ENCODE measurements around the gene ZGPAT. TPM values are rescaled to one million over a fixed set of nuclear protein-coding genes. Genes with fewer than 3 reads are reported as not detected.
A peak's percentile ranks its signal among the peaks of the same experiment; 100 is the strongest.

Gene ZGPAT
- total RNA-seq, 1 experiment from 2014 or later: 48.4 TPM

DNA sequence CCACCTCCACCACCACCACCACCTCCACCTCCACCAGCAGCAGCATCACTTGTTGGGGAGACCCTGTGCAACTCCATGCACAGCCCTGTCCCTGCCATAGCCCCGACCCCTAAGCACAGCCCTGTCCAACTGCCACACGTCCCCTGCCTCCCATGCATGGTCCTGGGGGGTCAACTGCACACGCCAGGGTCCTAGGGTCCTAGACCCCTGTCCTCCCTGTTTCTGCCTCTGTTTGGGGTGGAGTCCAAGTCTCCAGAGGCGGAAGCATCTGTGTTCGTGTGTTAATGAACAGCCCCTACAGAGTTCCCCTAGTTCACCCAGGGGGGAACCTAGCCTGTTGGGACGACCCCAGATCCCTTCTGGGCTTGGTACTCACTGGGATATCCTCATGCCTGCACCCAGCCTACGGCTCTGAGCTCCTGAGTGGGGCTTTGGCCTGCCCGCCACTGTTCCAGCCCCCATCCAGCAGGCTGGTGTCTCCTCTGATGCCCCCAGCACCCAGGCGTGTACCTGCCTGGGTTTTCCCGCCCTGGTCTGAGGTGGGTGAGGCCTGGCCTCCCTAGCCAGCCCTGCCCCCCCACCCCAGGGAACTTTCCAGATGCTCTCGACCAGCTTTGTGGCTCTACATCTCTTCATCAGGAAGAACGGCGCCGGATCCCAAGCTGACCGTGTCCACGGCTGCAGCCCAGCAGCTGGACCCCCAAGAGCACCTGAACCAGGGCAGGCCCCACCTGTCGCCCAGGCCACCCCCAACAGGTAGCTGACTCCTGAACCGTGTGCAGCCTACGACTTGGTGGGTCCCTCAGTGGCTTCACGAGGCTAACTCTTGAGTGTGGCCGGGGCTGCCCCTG is 13.9 kb upstream of the ZGPAT start:
- no peaks in the 10 kb centered on the region for H3K9me3 Mint-ChIP-seq (ENCODE audit: low read depth, unreplicated experiment)
- peaks cover 30% of the 10 kb centered on the region for H3K4me1 Mint-ChIP-seq (ENCODE audit: low read depth, unreplicated experiment)
- no peaks in the 10 kb centered on the region for H3K27me3 Mint-ChIP-seq (ENCODE audit: unreplicated experiment)
- peaks cover 96% of the 10 kb centered on the region for H3K36me3 Mint-ChIP-seq (ENCODE audit: insufficient read depth, unreplicated experiment)
- DNase-seq: no peak
- H3K4me3 Mint-ChIP-seq (ENCODE audit: low read depth, unreplicated experiment): peak overlapping the region; percentile 41
- TF ChIP-seq, protein P1, sequence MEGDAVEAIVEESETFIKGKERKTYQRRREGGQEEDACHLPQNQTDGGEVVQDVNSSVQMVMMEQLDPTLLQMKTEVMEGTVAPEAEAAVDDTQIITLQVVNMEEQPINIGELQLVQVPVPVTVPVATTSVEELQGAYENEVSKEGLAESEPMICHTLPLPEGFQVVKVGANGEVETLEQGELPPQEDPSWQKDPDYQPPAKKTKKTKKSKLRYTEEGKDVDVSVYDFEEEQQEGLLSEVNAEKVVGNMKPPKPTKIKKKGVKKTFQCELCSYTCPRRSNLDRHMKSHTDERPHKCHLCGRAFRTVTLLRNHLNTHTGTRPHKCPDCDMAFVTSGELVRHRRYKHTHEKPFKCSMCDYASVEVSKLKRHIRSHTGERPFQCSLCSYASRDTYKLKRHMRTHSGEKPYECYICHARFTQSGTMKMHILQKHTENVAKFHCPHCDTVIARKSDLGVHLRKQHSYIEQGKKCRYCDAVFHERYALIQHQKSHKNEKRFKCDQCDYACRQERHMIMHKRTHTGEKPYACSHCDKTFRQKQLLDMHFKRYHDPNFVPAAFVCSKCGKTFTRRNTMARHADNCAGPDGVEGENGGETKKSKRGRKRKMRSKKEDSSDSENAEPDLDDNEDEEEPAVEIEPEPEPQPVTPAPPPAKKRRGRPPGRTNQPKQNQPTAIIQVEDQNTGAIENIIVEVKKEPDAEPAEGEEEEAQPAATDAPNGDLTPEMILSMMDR (IDR thresholded peaks at IDR 0.05; ENCODE audit: unreplicated experiment): no peak
- H3K27ac Mint-ChIP-seq (ENCODE audit: unreplicated experiment): peak overlapping the region; percentile 91
- intact Hi-C loops (cut with micrococcal nuclease; ENCODE audit: unreplicated experiment): no loop called here
- no TSS peak for BruUV-seq (replicated peaks)
- CTCF ChIA-PET: no interaction called here

DNA sequence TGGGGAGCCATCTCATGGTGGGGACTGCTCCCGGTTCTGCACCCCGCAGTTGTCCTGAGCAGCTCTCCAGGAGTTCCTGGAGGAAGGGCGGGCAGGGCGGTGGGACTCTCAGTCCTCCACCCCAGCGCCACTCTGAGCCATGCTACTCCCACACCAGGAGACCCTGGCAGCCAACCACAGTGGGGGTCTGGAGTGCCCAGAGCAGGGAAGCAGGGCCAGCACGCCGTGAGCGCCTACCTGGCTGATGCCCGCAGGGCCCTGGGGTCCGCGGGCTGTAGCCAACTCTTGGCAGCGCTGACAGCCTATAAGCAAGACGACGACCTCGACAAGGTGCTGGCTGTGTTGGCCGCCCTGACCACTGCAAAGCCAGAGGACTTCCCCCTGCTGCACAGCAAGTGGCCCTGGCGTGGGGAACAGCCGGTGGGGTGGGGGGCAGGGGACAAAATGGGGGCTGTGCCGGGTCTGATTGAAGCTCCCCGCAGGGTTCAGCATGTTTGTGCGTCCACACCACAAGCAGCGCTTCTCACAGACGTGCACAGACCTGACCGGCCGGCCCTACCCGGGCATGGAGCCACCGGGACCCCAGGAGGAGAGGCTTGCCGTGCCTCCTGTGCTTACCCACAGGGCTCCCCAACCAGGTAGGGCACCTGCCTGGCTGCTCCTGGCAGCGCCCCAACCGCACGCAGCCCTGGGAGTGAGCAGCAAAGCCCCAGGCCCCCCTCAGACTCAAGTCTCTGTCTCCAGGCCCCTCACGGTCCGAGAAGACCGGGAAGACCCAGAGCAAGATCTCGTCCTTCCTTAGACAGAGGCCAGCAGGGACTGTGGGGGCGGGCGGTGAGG is 13.0 kb upstream of the ZGPAT start:
- TF ChIP-seq, protein P1 (IDR thresholded peaks at IDR 0.05; ENCODE audit: unreplicated experiment): no peak
- H3K36me3 Mint-ChIP-seq (ENCODE audit: insufficient read depth, unreplicated experiment): peaks cover 96% of the 10 kb centered on the region
- peaks cover 38% of the 10 kb centered on the region for H3K4me1 Mint-ChIP-seq (ENCODE audit: low read depth, unreplicated experiment)
- peak overlapping the region; percentile 91 for H3K27ac Mint-ChIP-seq (ENCODE audit: unreplicated experiment)
- no peak overlapping the region for H3K4me3 Mint-ChIP-seq (ENCODE audit: low read depth, unreplicated experiment)
- DNase-seq: no peak
- no peaks in the 10 kb centered on the region for H3K9me3 Mint-ChIP-seq (ENCODE audit: low read depth, unreplicated experiment)
- no TSS peak for BruUV-seq (replicated peaks)
- intact Hi-C loops (cut with micrococcal nuclease; ENCODE audit: unreplicated experiment): no loop called here
- H3K27me3 Mint-ChIP-seq (ENCODE audit: unreplicated experiment): no peaks in the 10 kb centered on the region
- CTCF ChIA-PET: no interaction called here

DNA sequence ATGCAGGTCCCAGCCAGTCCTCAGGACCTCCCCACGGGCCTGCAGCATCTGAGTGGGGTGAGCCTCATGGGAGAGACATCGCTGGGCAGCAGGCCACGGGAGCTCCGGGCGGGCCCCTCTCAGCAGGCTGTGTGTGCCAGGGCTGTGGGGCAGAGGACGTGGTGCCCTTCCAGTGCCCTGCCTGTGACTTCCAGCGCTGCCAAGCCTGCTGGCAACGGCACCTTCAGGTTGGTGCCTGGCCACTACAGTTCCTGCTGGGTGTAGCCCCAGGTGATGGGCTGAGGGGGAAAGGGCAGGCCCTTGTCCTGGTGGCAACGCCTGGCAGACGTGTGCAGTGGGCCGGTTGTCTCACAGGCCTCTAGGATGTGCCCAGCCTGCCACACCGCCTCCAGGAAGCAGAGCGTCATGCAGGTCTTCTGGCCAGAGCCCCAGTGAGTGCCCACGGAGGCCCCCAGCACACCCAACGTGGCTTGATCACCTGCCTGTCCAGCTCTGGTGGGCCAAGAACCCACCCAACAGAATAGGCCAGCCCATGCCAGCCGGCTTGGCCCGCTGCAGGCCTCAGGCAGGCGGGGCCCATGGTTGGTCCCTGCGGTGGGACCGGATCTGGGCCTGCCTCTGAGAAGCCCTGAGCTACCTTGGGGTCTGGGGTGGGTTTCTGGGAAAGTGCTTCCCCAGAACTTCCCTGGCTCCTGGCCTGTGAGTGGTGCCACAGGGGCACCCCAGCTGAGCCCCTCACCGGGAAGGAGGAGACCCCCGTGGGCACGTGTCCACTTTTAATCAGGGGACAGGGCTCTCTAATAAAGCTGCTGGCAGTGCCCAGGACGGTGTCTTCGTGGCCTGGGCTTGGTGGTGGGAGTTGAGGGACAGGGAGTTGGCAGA is 12.2 kb upstream of the ZGPAT start:
- DNase-seq: no peak
- no peak overlapping the region for H3K4me3 Mint-ChIP-seq (ENCODE audit: low read depth, unreplicated experiment)
- H3K36me3 Mint-ChIP-seq (ENCODE audit: insufficient read depth, unreplicated experiment): peaks cover 96% of the 10 kb centered on the region
- H3K4me1 Mint-ChIP-seq (ENCODE audit: low read depth, unreplicated experiment): peaks cover 44% of the 10 kb centered on the region
- TF ChIP-seq, protein P1 (IDR thresholded peaks at IDR 0.05; ENCODE audit: unreplicated experiment): no peak
- CTCF ChIA-PET: no interaction called here
- H3K9me3 Mint-ChIP-seq (ENCODE audit: low read depth, unreplicated experiment): no peaks in the 10 kb centered on the region
- no peaks in the 10 kb centered on the region for H3K27me3 Mint-ChIP-seq (ENCODE audit: unreplicated experiment)
- intact Hi-C loops (cut with micrococcal nuclease; ENCODE audit: unreplicated experiment): no loop called here
- H3K27ac Mint-ChIP-seq (ENCODE audit: unreplicated experiment): peak overlapping the region; percentile 63
- no TSS peak for BruUV-seq (replicated peaks)

DNA sequence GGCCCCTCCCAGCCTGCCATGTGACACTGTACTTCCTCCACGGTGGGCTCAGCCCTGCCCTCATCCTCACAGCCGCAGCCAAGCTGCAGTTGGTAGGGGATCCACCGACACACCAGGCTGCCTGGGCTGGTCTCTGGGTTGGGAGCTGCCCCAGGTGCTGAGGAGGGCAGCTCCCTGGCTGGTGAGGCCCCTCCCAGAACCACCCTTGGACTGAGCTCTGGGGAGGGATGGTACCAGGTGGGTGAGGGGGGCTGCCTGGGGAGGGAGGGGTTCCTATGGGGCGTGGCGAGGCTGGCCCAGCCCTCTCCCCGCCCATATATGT is 11.6 kb upstream of the ZGPAT start:
- H3K27ac Mint-ChIP-seq (ENCODE audit: unreplicated experiment): peak overlapping the region; percentile 63
- TF ChIP-seq, protein P1 (IDR thresholded peaks at IDR 0.05; ENCODE audit: unreplicated experiment): no peak

More for the DNA sequence above, 11.6 kb upstream of the ZGPAT start:
- peaks cover 40% of the 10 kb centered on the region for H3K4me1 Mint-ChIP-seq (ENCODE audit: low read depth, unreplicated experiment)
- H3K27me3 Mint-ChIP-seq (ENCODE audit: unreplicated experiment): no peaks in the 10 kb centered on the region
- BruUV-seq (replicated peaks): no TSS peak
- no peak for DNase-seq
- H3K4me3 Mint-ChIP-seq (ENCODE audit: low read depth, unreplicated experiment): peak overlapping the region; percentile 30
- H3K9me3 Mint-ChIP-seq (ENCODE audit: low read depth, unreplicated experiment): no peaks in the 10 kb centered on the region
- CTCF ChIA-PET: no interaction called here
- intact Hi-C loops (cut with micrococcal nuclease; ENCODE audit: unreplicated experiment): no loop called here
- peaks cover 96% of the 10 kb centered on the region for H3K36me3 Mint-ChIP-seq (ENCODE audit: insufficient read depth, unreplicated experiment)
